Activated CD4-positive, alpha-beta T cell treated with anti-CD3 and anti-CD28 coated beads, Interleukin-2, amount 10 ng/mL, durations not matched to agents 7 days and 5 days (primary cell): ENCODE measurements around the gene BBOF1. TPM values are rescaled to one million over a fixed set of nuclear protein-coding genes. Genes with fewer than 3 reads are reported as not detected.
"Not testable (repeated sequence)": the region's sequence is repeated elsewhere in the genome, so short reads cannot be mapped to it uniquely, and the experiment has no call there.

Source experiments
- CTCF ChIA-PET: fragments of 350-600 bp; sonication (Branson Sonifier 250); formaldehyde crosslinking; loops from one replicate; lab custom pipeline; 2021; ENCODE audit warnings: antibody characterized with exemption; lab: Charles Lee
- POLR2A ChIA-PET: fragments of 350-600 bp; sonication (Branson Sonifier 250); formaldehyde crosslinking; loops from one replicate; lab custom pipeline; 2021; ENCODE audit warnings: antibody characterized with exemption; lab: Charles Lee
- DNase-seq: peaks from one replicate; pipeline ENCODE4 v3.0.0-alpha.2; 2020
- H3K27ac Mint-ChIP-seq: one replicate; pipeline ENCODE4 v1.8.0; 2021; ENCODE audit warnings: mild to moderate bottlenecking, moderate library complexity, mixed read lengths
- H3K27me3 Mint-ChIP-seq: one replicate; pipeline ENCODE4 v1.8.0; 2021; ENCODE audit warnings: mixed read lengths
- H3K36me3 Mint-ChIP-seq: one replicate; pipeline ENCODE4 v1.8.0; 2021; ENCODE audit warnings: low read depth, mixed read lengths
- H3K4me1 Mint-ChIP-seq: one replicate; pipeline ENCODE4 v1.8.0; 2021; ENCODE audit warnings: mixed read lengths
- H3K4me3 Mint-ChIP-seq: one replicate; pipeline ENCODE4 v1.8.0; 2021; ENCODE audit warnings: mild to moderate bottlenecking, moderate library complexity, mixed read lengths
- H3K9me3 Mint-ChIP-seq: one replicate; pipeline ENCODE4 v1.8.0; 2021; ENCODE audit warnings: mixed read lengths
- total RNA-seq, 2 experiments: library from RNA; stranded (reverse); gene quantifications; one replicate each; pipeline ENCODE4 v1.2.3, GENCODE V29; 2021

The BBOF1 gene
- total RNA-seq, 2 experiments from 2014 or later = 1.4 to 1.7 TPM

DNA sequence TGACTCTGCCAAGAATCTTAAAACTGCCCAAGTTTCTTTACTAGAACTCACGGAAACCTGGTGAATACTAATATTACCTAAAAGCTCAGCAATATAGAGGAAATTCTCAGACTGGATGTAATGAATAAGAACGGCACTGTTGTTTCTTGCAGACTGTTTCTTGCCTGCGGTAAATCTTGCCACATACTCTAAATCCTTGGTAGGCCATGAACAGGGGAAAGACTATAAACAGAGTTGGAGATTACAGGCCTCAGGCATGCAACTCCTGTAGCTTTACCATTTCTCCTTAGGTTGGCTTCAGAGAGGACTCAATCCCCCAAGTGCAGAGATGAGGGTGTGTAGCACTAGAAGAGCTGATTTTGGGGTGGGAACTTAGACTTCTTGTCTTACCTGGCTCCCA is 64.0 kb downstream of the BBOF1 start:
- DNase-seq = no peak
- H3K4me1 Mint-ChIP-seq = peaks cover 30% of the 10 kb centered on the region
- H3K27me3 Mint-ChIP-seq = no peaks in the 10 kb centered on the region
- H3K4me3 Mint-ChIP-seq = peak overlapping the region; percentile 98
- CTCF ChIA-PET = interaction anchor here (1.6 to 1.7 kb wide), 2 partner anchors 10 to 324 kb away, joined by 3 to 9 read pairs; no protein-coding TSS in a partner anchor
- no peaks in the 10 kb centered on the region for H3K9me3 Mint-ChIP-seq
- peak overlapping the region; percentile 25 for H3K27ac Mint-ChIP-seq
- H3K36me3 Mint-ChIP-seq = peaks cover 3% of the 10 kb centered on the region
- POLR2A ChIA-PET = no interaction called here

DNA sequence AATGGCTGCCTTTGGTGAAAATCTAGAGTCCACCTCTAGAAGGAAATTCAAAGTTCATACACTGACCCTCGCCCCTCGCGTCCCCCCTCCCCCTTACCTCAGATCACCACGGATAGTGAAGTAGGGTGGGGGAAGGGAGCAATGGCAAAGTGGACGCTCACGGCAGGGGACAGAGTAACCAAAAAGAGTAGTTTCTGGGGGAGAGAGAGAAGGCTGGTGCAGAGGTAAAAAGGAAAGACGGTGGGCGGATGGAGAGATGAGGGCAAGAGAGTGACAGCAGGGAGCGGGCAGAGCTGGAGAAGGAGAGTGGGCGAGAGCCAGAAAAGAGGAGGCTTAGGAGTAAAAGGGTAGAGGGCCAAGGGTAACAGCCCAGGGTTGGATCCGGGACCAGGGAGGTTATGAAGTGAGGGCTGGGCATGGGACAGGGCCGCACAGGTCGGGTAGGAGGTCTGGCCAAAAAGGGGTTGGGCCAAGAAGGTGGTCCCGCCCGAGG is 64.7 kb downstream of the BBOF1 start:
- no peak for DNase-seq
- ChIA-PET POLR2A (no interaction called here), CTCF (interaction anchor here (0.6 to 1.7 kb wide), 3 partner anchors 11 to 324 kb away, joined by 3 to 9 read pairs (median 4); no protein-coding TSS in a partner anchor)
- H3K27ac Mint-ChIP-seq = peak overlapping the region; percentile 99
- H3K4me3 Mint-ChIP-seq = peak overlapping the region; percentile 98
- peaks cover 36% of the 10 kb centered on the region for H3K4me1 Mint-ChIP-seq
- peaks cover 6% of the 10 kb centered on the region for H3K36me3 Mint-ChIP-seq
- H3K27me3 Mint-ChIP-seq = no peaks in the 10 kb centered on the region
- H3K9me3 Mint-ChIP-seq = no peaks in the 10 kb centered on the region

DNA sequence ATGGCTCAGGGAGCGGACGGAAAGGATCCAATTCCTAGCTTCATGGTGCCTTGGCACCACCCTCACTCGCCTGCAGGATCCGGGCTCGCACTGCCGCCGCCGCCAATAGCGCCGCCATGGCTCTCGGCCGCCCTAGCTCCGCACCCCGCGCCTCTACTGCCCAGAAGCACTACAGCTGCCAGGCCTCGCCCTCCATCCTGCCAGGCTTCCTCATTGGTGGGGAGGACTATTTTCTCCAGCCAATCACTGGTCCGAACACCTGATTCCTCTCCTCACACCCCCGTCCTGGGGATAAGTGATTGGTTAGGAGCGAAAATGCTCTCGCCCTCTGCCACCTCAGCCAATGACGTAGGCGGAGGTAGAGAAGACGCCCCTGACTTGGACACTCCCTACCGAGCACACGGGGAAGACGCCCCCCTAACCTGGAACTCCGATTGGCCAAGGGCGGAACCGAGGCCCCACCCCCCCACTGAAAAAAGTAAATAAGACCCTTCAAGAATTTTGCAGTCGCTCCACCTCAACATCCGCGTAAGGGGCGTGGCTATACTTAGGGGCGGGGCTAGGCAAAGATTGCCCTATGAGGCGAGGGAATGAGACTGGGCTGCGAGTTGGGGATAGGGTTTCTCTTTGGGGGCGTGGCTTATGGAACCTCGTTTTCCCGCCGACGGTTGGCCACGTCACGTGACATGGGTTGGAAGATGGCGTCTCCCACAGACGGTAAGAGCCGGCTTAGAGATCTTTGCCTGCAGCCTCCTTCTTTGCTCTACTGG is 65.3 kb downstream of the BBOF1 start, which contains the start of the genes ALDH6A1 and LIN52:
ALDH6A1 (minus strand) TSS at position 177 of the 770 bp plus-strand sequence; CDS start at position 118, 59 bp downstream.
LIN52 (plus strand) TSS at position 680 of the 770 bp plus-strand sequence; CDS start at position 699, 19 bp downstream.
- peak within 1 kb of the TSS; percentile 98 for H3K4me3 Mint-ChIP-seq
- peaks cover 9% of the 10 kb centered on the region for H3K36me3 Mint-ChIP-seq
- H3K27ac Mint-ChIP-seq = peak within 1 kb of the TSS; percentile 99
- no peaks in the 10 kb centered on the region for H3K27me3 Mint-ChIP-seq
- ChIA-PET CTCF (interaction anchor here (0.5 to 1.6 kb wide), 2 partner anchors 11 to 75 kb away, joined by 4 to 9 read pairs; no protein-coding TSS in a partner anchor), POLR2A (no interaction called here)
- DNase-seq = peak; percentile 100
- peaks cover 42% of the 10 kb centered on the region for H3K4me1 Mint-ChIP-seq
- H3K9me3 Mint-ChIP-seq = no peaks in the 10 kb centered on the region

DNA sequence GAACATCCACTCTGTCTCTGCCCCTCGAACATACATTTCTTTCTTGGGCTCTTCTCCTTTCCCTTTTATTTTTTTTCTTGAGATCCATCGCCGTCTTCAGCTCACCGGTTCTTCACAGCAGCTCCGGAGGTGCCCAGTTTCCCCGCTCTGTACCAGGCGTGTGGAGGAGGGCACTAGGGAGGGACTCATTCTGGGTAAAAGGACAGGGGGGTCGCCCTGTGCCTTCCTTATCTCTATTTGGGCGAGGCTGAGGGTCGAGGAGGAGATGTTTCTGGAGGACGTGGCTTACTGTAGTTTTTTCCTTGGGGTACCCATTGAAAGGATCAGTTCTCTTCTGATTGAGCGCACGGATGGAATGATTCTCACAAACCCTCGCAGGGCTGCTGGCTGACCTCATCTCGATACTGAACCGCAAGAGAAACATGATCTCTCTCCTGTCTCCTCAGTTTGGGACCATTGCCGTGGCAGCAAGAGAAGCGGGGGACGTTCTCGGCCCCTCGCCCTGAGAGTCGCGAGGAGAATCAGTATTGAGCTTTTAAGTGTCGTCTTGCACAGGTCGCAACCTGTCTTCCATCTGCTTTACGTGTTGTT is 66.0 kb downstream of the BBOF1 start:
- Mint-ChIP-seq H3K27ac (peak overlapping the region; percentile 99), H3K27me3 (no peaks in the 10 kb centered on the region), H3K9me3 (no peaks in the 10 kb centered on the region), H3K36me3 (peaks cover 9% of the 10 kb centered on the region), H3K4me1 (peaks cover 45% of the 10 kb centered on the region), H3K4me3 (peak overlapping the region; percentile 98)
- peak; percentile 11 for DNase-seq
- ChIA-PET POLR2A (interaction anchor here (0.6 kb wide), 1 partner anchor 145 kb away, joined by 3 read pairs; no protein-coding TSS in a partner anchor), CTCF (interaction anchor here (0.5 to 0.7 kb wide), 2 partner anchors 76 to 1323 kb away, joined by 3 to 4 read pairs; no protein-coding TSS in a partner anchor)

DNA sequence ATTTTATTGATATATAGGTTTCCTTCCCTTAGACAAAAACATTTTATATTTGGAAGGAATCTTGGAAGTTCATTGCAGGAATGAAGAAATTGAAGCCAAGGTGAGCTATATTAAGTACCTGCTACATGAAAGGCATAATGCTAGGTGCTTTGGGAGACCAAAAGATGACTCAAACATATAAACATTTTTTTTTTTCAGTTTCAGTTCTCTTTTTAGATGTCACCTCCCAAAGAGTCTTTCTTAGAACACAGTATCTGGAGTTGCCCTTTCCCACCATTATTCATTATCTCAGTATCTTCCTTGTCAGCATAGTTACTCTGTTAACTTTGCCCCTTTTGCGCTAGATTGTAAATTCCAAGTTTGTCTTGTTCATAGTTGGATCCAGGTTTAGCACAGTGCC is 66.7 kb downstream of the BBOF1 start:
- peaks cover 45% of the 10 kb centered on the region for H3K4me1 Mint-ChIP-seq
- DNase-seq = no peak
- H3K4me3 Mint-ChIP-seq = peak overlapping the region; percentile 98
- no peaks in the 10 kb centered on the region for H3K9me3 Mint-ChIP-seq
- peak overlapping the region; percentile 99 for H3K27ac Mint-ChIP-seq
- ChIA-PET POLR2A (interaction anchor here (0.6 kb wide), 1 partner anchor 146 kb away, joined by 3 read pairs; no protein-coding TSS in a partner anchor), CTCF (interaction anchor here (0.7 kb wide), 1 partner anchor 1324 kb away, joined by 3 read pairs; no protein-coding TSS in a partner anchor)
- H3K27me3 Mint-ChIP-seq = no peaks in the 10 kb centered on the region
- peaks cover 12% of the 10 kb centered on the region for H3K36me3 Mint-ChIP-seq

DNA sequence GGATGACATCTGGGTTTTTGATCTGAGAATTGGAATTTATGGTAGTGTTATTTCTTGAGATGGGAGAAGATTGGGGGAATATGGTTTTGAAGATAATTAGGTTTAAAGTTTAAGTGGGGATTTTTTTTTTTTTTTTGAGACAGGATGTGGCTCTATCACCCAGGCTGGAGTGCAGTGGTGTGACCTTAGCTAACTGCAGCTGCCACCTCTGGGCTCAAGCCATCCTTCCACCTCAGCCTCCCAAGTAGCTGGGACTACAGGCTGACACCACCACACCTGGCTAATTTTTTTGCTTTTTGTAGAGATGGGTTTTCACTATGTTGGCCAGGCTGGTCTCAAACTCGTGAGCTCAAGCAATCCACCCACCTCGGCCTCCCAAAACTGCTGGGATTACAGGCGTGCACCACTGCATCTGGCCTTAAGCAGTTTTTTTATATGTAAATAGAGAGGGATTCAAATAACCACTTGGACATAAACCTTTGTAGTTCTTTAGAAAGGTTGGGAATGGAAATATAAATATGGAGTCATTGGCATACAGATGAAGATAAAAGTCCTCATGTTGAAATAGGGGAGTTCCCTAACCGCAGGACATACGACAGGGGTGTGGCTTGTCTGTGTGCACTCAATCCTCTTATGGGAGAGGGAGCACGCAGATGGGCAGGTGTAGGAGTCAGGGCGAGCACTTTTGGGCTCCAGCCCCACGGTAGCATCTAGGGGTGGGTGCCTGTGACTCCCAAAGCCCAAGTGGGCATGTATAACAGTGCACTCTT is 70.3 kb downstream of the BBOF1 start:
- Mint-ChIP-seq H3K4me3 (no peak overlapping the region), H3K27me3 (no peaks in the 10 kb centered on the region), H3K36me3 (peaks cover 15% of the 10 kb centered on the region), H3K27ac (peak overlapping the region; percentile 7), H3K9me3 (no peaks in the 10 kb centered on the region), H3K4me1 (peaks cover 31% of the 10 kb centered on the region)
- ChIA-PET POLR2A (no interaction called here), CTCF (no interaction called here)
- DNase-seq = peak; percentile 7

DNA sequence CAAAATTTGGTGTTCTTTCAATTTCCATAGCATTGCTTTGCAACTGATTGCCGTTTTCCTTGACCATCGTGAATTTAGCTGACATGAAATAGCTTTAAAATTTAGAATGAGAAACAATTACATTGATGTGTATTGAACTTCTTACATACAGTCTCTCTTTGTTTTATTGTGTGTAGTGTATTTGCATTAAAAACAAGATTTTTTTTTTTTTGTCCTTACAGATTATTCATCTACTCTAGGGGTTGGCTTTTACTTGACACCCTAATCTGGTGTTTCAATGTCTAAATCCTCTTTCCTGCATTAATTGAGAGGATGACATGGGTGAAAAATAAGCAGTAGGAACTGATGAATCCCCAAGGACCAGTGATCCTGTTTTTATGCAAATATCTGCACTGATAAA is 86.2 kb downstream of the BBOF1 start:
- Mint-ChIP-seq H3K4me1 (no peaks in the 10 kb centered on the region), H3K4me3 (no peak overlapping the region), H3K36me3 (peaks cover 25% of the 10 kb centered on the region), H3K27ac (no peak overlapping the region), H3K27me3 (no peaks in the 10 kb centered on the region), H3K9me3 (no peaks in the 10 kb centered on the region)
- DNase-seq = no peak
- CTCF ChIA-PET = interaction anchor here (0.7 kb wide), 1 partner anchor 378 kb away, joined by 3 read pairs; no protein-coding TSS in a partner anchor
- POLR2A ChIA-PET = no interaction called here

DNA sequence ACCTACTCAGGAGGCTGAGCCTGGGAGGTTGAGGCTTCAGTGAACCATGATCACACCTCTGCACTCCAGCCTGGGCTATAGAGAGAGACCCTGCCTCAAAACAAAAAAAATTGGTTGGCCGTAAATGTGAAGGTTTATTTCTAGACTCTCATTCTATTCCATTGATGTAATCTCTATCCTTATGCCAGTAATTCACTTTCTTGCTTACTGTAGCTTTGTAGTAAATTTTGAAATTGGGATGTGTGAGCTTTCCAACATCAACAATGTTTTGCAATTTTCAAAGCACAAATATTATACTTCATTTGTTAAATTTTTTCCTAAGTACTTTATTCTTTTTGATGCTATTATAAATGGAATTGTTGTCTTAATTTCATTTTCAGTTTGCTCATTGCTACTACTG is 90.2 kb downstream of the BBOF1 start:
- Mint-ChIP-seq H3K27ac (no peak overlapping the region), H3K27me3 (no peaks in the 10 kb centered on the region), H3K4me1 (peaks cover 2% of the 10 kb centered on the region), H3K9me3 (no peaks in the 10 kb centered on the region), H3K4me3 (no peak overlapping the region), H3K36me3 (peaks cover 15% of the 10 kb centered on the region)
- ChIA-PET POLR2A (no interaction called here), CTCF (no interaction called here)
- no peak for DNase-seq

DNA sequence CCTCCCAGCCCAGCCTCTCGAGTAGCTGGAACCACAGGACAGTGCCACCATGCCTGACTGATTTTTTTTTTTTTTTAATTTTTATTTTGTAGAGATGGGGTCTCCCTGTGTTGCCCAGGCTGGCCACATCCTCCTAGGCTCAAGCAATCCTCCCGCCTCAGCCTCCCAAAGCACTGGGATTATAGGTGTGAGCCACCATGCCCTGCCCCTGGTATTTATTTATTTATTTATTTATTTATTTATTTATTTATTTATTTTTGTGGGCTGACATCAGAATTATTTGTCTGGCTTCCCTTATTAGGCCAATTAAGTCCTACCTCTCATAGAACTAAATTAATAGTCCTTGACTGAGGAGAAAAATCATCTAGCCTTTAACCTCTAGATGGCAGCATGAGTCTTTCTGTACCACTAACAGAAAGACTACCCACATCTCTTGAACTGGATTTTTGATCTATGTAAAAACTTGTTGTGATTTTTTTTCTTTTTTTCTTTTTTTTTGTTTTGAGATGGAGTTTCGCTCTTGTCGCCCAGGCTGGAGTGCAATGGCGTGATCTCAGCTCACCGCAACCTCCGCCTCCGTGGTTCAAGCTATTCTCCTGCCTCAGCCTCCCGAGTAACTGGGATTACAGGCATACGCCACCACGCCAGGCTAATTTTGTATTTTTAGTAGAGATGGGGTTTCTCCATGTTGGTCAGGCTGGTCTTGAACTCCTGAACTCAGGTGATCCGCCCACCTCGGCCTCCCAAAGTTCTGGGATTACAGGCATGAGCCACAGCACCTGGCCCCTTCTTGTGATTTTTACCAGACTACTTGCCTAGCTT is 92.5 kb downstream of the BBOF1 start:
- peak; percentile 26 for DNase-seq
- ChIA-PET POLR2A (interaction anchor here (0.7 kb wide), 1 partner anchor 20 kb away, joined by 20 read pairs; no protein-coding TSS in a partner anchor), CTCF (interaction anchor here (0.6 to 3.2 kb wide), 8 partner anchors 9 to 144 kb away, joined by 3 to 7 read pairs (median 4); no protein-coding TSS in a partner anchor)
- not testable (repeated sequence) for H3K27ac Mint-ChIP-seq, H3K27me3 Mint-ChIP-seq, H3K9me3 Mint-ChIP-seq, H3K4me1 Mint-ChIP-seq, H3K4me3 Mint-ChIP-seq
- H3K36me3 Mint-ChIP-seq = peaks cover 13% of the 10 kb centered on the region
